Common myeloid progenitor, CD34-positive (primary cell): ENCODE measurements around the gene TOX4.

Experiments used
- CTCF ChIA-PET: fragments of 350-600 bp; sonication (Branson Sonifier 250); formaldehyde crosslinking; loops from one replicate; lab custom pipeline; 2021; ENCODE audit warnings: antibody characterized with exemption; lab: Charles Lee
- POLR2A ChIA-PET: fragments of 350-600 bp; sonication (Branson Sonifier 250); formaldehyde crosslinking; loops from one replicate; lab custom pipeline; 2021; ENCODE audit warnings: antibody characterized with exemption; lab: Charles Lee
- DNase-seq, 3 donors: peaks; one replicate each; pipeline versions ENCODE4 v3.0.0 to v3.0.0-alpha.2; 2013
- H3K27ac ChIP-seq, 2 experiments: 1 replicate in 1 of 2; 2 replicates in 1 of 2; pipeline ENCODE4 v1.7.0; 2013; ENCODE audit warnings: inconsistent platforms in 2 of 2, low read length in 2 of 2, mild to moderate bottlenecking in 2 of 2, low read depth in 1 of 2, moderate library complexity in 1 of 2; ENCODE audit not compliant: severe bottlenecking in 2 of 2, insufficient read depth in 1 of 2, poor library complexity in 1 of 2
- H3K27me3 ChIP-seq, 5 experiments: replicated peaks in 2 of 5; 1 replicate in 3 of 5; 2 replicates in 2 of 5; pipeline versions ENCODE4 v1.6.1 to v1.7.0; 2013; ENCODE audit warnings: low read length in 4 of 5, mild to moderate bottlenecking in 2 of 5, moderate library complexity in 2 of 5, inconsistent platforms in 1 of 5; ENCODE audit not compliant: insufficient read depth in 5 of 5, control insufficient read depth in 4 of 5
- H3K36me3 ChIP-seq, 4 experiments: 1 replicate in 2 of 4; 2 replicates in 2 of 4; pipeline versions ENCODE4 v1.6.1 to v1.7.0; 2013; ENCODE audit warnings: low read length in 3 of 4, control low read depth in 1 of 4, mild to moderate bottlenecking in 1 of 4; ENCODE audit not compliant: control insufficient read depth in 4 of 4, insufficient read depth in 4 of 4
- H3K4me1 ChIP-seq, 4 experiments: 1 replicate in 3 of 4; 2 replicates in 1 of 4; pipeline versions ENCODE4 v1.6.1 to v1.7.1; 2013; ENCODE audit warnings: low read length in 3 of 4, mild to moderate bottlenecking in 3 of 4, control low read depth in 1 of 4, inconsistent platforms in 1 of 4, moderate library complexity in 1 of 4; ENCODE audit not compliant: control insufficient read depth in 4 of 4, insufficient read depth in 4 of 4; ENCODE audit errors: control extremely low read depth in 1 of 4
- H3K4me3 ChIP-seq, 7 experiments: 1 replicate in 4 of 7; 2 replicates in 3 of 7; pipeline versions ENCODE4 v1.5.1 to v1.7.0; 2013; ENCODE audit warnings: mild to moderate bottlenecking in 7 of 7, low read length in 6 of 7, moderate library complexity in 6 of 7, inconsistent platforms in 2 of 7, low read depth in 2 of 7, control low read depth in 1 of 7; ENCODE audit not compliant: insufficient read depth in 4 of 7, control insufficient read depth in 1 of 7; ENCODE audit errors: extremely low read depth in 1 of 7
- H3K9me3 ChIP-seq, 5 experiments: 1 replicate in 4 of 5; 2 replicates in 1 of 5; pipeline versions ENCODE4 v1.6.1 to v1.7.1; 2013; ENCODE audit warnings: low read length in 4 of 5, mild to moderate bottlenecking in 2 of 5, inconsistent platforms in 1 of 5, low read depth in 1 of 5, moderate library complexity in 1 of 5; ENCODE audit not compliant: control insufficient read depth in 4 of 5, insufficient read depth in 2 of 5; ENCODE audit errors: control extremely low read depth in 1 of 5
- WGBS: methylation state at CpG from one replicate; pipeline ENCODE4 v1.1.5; 2013; ENCODE audit not compliant: insufficient coverage; 5-methylcytosine and 5-hydroxymethylcytosine counted together

Gene TOX4

GRCh38 chr14:21501568-21501967, 24.6 kb downstream of the TOX4 start:
- no peak for DNase-seq
- CTCF ChIA-PET: interaction anchor here (0.9 to 9.5 kb wide), 6 partner anchors 9 to 56 kb away, joined by 3 to 130 read pairs (median 4); partner anchors contain the start of gene SALL2
- Histone ChIP-seq H3K27me3 (no peaks in the 10 kb centered on the region), H3K4me3 (no peak overlapping the region), H3K4me1 (no peaks in the 10 kb centered on the region), H3K9me3 (no peaks in the 10 kb centered on the region), H3K27ac (no peak overlapping the region), H3K36me3 (peaks cover 23 to 71% (median 58%) of the 10 kb centered on the region in 4 experiments)
- WGBS: 100% methylated on average over 2 of the region's 5 CpGs
- POLR2A ChIA-PET: no interaction called here

GRCh38 chr14:21503376-21503775, 26.4 kb downstream of the TOX4 start:
- Histone ChIP-seq H3K27ac (no peak overlapping the region), H3K36me3 (peaks cover 20 to 61% (median 51%) of the 10 kb centered on the region in 4 experiments), H3K4me1 (no peaks in the 10 kb centered on the region), H3K27me3 (no peaks in the 10 kb centered on the region), H3K9me3 (no peaks in the 10 kb centered on the region), H3K4me3 (no peak overlapping the region)
- 95% methylated on average over 4 of the region's 4 CpGs for WGBS
- CTCF ChIA-PET: interaction anchor here (0.7 to 3.2 kb wide), 4 partner anchors 12 to 53 kb away, joined by 3 to 16 read pairs (median 4); partner anchors contain the start of gene TOX4
- POLR2A ChIA-PET: no interaction called here
- DNase-seq: no peak

GRCh38 chr14:21505012-21505553, 28.1 kb downstream of the TOX4 start:
- Histone ChIP-seq H3K27ac (no peak overlapping the region), H3K27me3 (no peaks in the 10 kb centered on the region), H3K9me3 (no peaks in the 10 kb centered on the region), H3K4me1 (peaks cover 7 to 11% (median 9%) of the 10 kb centered on the region in 4 experiments), H3K4me3 (no peak overlapping the region), H3K36me3 (peaks cover 14 to 48% (median 44%) of the 10 kb centered on the region in 4 experiments)
- peak in 2 of 3 donors; percentile 28 to 32 for DNase-seq
- ChIA-PET CTCF (no interaction called here), POLR2A (interaction anchor here (0.7 kb wide), 1 partner anchor 52 kb away, joined by 3 read pairs; no protein-coding TSS in a partner anchor)

- H3K4me1 ChIP-seq: peaks cover 9 to 19% (median 13%) of the 10 kb centered on the region in 4 experiments
- H3K27ac ChIP-seq: no peak overlapping the region
- no peak for DNase-seq
- ChIA-PET POLR2A (no interaction called here), CTCF (interaction anchor here (5.2 kb wide), 1 partner anchor 7 kb away, joined by 51 read pairs; no protein-coding TSS in a partner anchor)
- no CpG with 5 or more reads among the region's 2 CpGs for WGBS
- H3K9me3 ChIP-seq: no peaks in the 10 kb centered on the region
- no peaks in the 10 kb centered on the region for H3K27me3 ChIP-seq
- no peak overlapping the region for H3K4me3 ChIP-seq
- H3K36me3 ChIP-seq: peaks cover 14 to 34% (median 30%) of the 10 kb centered on the region in 4 experiments
Observed at GRCh38 chr14:21506557-21506956, 29.6 kb downstream of the TOX4 start.

- 100% methylated on average over 4 of the region's 6 CpGs for WGBS
- POLR2A ChIA-PET: interaction anchor here (2.8 kb wide), 1 partner anchor 11 kb away, joined by 12 read pairs; no protein-coding TSS in a partner anchor
- DNase-seq: no peak
- Histone ChIP-seq H3K36me3 (peaks cover 0 to 11% (median 10%) of the 10 kb centered on the region in 4 experiments), H3K4me1 (peaks cover 9 to 24% (median 15%) of the 10 kb centered on the region in 4 experiments), H3K27me3 (no peaks in the 10 kb centered on the region), H3K4me3 (peak overlapping the region in 5 of 7 experiments; percentile 97 to 100 (median 99)), H3K9me3 (no peaks in the 10 kb centered on the region), H3K27ac (peak overlapping the region in 1 of 2 experiments; percentile 22)
- CTCF ChIA-PET: interaction anchor here (0.8 to 5.2 kb wide), 5 partner anchors 8 to 38 kb away, joined by 3 to 51 read pairs (median 6); no protein-coding TSS in a partner anchor
Observed at GRCh38 chr14:21509432-21510143, 32.6 kb downstream of the TOX4 start.

DNA sequence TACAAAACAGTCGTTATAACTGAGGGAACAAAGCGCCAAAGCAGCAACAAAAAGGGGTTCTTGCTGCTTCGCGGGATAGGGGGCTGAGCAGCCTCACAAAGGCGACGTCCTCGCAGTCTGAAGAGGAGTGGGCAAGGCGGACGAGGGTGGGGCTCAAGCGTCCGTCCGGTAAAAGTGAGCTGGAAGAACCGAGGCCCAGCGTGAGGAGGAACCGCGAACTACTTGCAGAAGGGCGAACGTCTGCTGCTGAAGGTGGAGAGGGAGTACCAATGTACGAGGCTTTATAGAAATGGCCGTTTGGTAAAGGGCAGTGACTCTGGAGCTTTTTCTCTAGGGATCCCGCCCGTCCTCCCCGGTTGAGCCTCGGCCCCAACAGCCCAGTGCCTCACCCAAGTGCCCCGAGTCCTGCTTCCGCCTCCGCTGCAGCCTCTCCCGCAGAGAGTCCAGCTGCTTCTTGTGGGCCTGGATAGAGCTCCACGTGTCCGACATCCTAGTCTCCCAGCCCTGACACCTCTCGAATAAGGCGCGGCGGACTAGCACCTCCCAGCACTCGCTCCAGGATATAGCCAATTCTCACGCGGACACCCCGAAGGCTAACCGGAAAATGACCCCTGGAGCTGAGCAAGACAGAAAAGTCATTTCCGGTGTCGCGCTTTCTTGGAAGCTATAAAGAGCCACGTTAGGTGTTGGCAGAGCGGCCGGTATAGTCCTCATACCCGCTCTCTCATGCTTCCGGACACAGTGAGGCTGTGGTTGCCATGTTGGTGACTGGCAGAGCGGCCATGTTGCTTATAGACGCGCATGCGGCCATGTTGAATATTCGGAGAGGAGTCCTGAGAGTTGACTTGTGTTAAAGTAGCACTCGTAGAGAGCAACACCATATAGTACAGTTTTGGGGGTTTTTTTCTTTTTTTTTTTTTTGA, 34.0 kb downstream of the TOX4 start, which contains the start of gene METTL3:
TSS of gene METTL3 (minus strand) at position 606 of the 923 bp plus-strand sequence. CDS start at position 489, 117 bp downstream.
- peak; percentile 95 to 97 (median 97) for DNase-seq
- 0% methylated on average over 47 of the region's 53 CpGs for WGBS
- Histone ChIP-seq H3K9me3 (no peaks in the 10 kb centered on the region), H3K4me1 (peaks cover 9 to 24% (median 15%) of the 10 kb centered on the region in 4 experiments), H3K27ac (peak within 1 kb of the TSS; percentile 82 to 89), H3K36me3 (peaks cover 0 to 11% (median 10%) of the 10 kb centered on the region in 4 experiments), H3K4me3 (peak within 1 kb of the TSS; percentile 66 to 100 (median 98)), H3K27me3 (no peaks in the 10 kb centered on the region)
- ChIA-PET POLR2A (interaction anchor here (0.6 to 2.8 kb wide), 4 partner anchors 9 to 55 kb away, joined by 3 to 12 read pairs (median 5); partner anchors contain the start of genes CHD8 and SALL2), CTCF (interaction anchor here (1.0 to 5.2 kb wide), 9 partner anchors 9 to 48 kb away, joined by 3 to 51 read pairs (median 4); partner anchors contain the start of gene SALL2)
